GM19452 (cell line): ENCODE measurements around the gene MACO1.
"Not testable (repeated sequence)": the region's sequence is repeated elsewhere in the genome, so short reads cannot be mapped to it uniquely, and the experiment has no call there.

Experiments
- ATAC-seq: cut with Tn5 transposase; IDR thresholded peaks from one replicate; pipeline ENCODE4 v1.9.1; 2021; ENCODE audit not compliant: unreplicated experiment

Gene MACO1

DNA sequence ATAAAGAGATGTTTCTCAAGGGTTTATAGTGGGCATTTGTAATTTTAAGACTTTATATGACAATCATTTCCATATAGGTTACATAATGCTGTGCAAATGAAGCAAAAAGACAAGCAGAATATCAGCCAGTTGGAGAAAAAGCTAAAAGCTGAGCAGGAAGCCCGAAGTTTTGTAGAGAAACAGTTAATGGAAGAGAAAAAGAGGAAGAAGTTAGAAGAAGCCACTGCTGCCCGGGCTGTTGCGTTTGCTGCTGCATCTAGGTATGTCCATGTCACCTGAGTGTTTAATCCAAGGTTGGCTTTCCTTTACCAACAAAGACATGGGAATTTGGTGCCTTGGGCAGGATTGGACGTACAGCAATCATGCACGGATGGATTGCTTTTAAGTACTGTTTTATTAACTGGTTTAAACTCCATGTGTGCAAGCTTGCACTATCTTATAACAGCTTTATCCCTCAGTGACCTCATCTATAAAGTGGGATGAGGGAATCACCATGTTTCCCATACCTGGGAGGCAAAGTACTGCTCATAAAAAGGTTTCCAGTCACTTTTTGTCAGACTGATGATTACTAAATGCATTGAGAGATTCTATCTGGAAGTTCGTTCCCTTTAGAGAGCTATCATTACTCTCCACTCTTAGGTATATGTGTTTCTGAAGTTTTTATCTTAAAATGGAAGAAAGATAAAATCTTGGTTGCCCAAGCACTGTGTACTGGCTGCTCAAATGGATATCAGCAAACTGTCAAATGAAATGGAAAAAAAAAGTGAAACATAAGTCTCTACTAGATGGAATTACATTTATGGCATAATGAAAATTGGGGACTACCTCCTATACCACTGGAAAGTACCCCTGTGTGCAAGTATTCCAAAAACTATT, 55.1 kb downstream of the MACO1 start:
- ATAC-seq: no peak

DNA sequence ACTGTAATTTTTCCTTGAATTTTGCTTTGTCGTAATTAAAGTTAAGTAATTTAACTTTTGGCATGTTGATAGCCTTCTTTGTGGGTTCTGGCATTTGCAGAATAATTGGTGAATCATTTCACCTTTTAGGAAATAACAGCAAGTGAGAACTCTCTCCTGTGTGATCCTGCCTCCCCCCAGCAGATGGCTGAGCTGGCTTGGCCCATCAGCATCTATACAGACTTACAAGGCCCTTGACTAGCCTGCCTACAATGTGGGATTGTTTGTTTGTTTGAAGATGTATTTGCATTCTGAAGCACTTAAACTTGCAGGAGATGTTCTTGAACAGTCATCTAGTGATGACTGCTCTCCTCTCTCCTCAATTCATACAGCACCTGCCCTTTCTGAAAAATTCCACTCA, 55.9 kb downstream of the MACO1 start:
- no peak for ATAC-seq

- no peak for ATAC-seq
These were observed 56.9 kb downstream of the MACO1 start for GRCh38 chr1:25487628-25488027.

- no peak for ATAC-seq
These were observed 61.6 kb downstream of the MACO1 start for GRCh38 chr1:25492323-25492722.

DNA sequence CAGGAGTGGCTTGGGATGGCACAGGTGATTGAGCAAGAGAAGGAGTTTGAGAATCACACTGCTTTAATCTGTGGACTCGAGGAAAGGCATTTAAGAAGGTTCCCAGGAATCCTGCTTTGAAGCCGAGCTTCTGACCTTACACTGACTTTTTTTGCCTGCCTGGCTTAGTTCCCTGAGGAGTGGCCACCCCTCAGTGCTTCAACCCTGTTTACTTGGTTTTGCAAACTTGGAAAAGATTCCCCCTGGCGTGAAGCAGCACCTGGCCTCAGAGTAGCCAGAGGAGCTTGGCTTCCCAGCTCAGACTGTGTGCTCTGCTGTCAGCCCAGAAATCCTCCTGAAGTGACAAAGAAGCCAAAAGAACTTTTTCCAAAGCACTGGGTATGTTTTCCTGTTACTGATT, 64.3 kb downstream of the MACO1 start:
- ATAC-seq: no peak

- no peak for ATAC-seq
These were observed 70.0 kb downstream of the MACO1 start for GRCh38 chr1:25500694-25501093.

GRCh38 chr1:25501235-25502058, 70.8 kb downstream of the MACO1 start:
- no peak for ATAC-seq

- ATAC-seq: no peak
These were observed 72.3 kb downstream of the MACO1 start for GRCh38 chr1:25502957-25503356.

GRCh38 chr1:25503551-25504426, 73.1 kb downstream of the MACO1 start:
- ATAC-seq: no peak

- ATAC-seq: no peak
These were observed 74.3 kb downstream of the MACO1 start for GRCh38 chr1:25504706-25505595.

DNA sequence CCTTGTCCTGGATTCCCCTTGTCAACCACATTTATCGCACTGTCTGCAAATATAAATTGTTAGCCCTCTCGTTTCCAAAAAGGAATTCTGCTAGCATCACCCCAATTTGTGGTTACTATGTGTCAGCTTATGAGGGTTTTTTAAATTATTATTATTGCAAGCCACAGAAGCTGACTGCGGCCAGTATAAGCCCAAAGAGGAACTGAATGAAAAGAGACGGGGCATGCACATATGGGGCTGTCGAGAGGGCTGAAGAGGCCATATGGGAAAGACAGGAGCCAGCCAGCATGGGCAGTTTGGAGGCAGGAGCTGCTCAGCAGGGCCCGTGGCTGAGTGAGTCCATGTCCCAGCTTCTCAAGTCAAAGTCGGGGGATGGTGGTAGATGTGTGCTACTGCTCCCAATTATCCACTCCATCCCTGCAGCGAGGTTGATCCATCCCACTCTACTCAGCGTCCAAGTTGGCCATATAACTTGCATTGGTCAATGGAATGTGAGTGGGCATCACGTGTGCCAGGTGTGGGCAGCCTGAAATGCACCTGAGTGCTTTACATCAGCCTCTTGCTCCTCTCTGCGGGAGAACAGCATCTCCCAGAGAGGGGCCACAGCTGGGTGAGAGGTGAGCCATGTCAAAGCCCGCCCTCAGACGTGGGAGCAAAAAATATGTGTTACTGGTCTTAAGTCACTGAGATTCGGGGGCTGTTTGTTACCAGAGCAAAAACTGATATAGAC, 75.1 kb downstream of the MACO1 start:
- no peak for ATAC-seq

DNA sequence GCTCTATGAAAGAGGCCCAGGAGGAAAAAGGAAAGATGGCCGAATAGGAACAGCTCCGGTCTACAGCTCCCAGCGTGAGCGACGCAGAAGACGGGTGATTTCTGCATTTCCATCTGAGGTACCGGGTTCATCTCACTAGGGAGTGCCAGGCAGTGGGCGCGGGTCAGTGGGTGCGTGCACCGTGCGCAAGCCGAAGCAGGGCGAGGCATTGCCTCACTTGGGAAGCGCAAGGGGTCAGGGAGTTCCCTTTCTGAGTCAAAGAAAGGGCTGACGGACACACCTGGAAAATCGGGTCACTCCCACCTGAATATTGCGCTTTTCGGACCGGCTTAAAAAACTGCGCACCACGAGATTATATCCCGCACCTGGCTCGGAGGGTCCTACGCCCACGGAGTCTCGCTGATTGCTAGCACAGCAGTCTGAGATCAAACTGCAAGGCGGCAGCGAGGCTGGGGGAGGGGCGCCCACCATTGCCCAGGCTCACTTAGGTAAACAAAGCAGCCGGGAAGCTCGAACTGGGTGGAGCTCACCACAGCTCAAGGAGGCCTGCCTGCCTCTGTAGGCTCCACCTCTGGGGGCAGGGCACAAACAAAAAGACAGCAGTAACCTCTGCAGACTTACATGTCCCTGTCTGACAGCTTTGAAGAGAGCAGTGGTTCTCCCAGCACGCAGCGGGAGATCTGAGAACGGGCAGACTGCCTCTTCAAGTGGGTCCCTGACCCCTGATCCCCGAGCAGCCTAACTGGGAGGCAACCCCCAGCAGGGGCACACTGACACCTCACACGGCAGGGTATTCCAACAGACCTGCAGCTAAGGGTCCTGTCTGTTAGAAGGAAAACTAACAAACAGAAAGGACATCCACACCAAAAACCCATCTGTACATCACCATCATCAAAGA, 76.1 kb downstream of the MACO1 start:
- not testable (repeated sequence) for ATAC-seq

DNA sequence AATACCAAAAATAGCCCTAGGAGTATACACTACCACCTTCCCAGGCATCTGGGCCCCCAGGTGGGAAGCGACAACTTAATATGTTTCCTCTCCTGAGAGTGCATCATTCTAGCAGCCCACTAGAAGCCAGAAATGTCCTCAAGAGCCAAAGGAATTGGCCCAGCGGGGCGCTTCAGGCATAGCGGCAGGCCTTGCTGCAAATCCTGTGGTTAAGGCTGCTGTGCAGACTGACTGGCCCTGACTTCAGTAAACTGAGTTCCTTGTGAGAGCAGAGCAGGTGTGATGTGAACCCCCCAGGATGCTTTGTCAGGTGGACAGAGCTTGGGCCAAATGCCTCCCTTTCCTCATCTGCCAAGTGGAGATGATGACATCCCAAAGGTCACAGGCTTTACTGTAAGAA, 83.0 kb downstream of the MACO1 start:
- no peak for ATAC-seq

GRCh38 chr1:25515033-25515432, 84.3 kb downstream of the MACO1 start:
- ATAC-seq: no peak

DNA sequence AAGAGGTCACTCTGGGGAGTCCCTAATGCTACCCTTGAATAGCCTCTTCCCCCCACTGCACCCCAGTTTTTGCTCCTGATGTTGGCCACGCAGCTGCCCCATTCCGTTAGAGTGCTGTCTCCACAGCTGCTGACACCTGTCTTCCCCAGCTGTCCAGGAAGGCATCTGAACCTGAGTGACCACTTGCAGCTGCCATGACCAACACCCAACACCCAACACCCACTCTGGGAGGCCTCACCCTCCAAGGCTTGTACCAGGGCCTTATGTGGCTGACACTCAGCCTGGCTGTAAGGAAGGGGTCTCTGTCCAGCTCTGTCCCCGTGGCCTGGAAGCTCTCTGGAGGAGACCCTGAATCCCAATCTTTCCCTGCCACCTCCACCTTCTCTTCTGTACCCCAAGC, 86.0 kb downstream of the MACO1 start:
- ATAC-seq: no peak

DNA sequence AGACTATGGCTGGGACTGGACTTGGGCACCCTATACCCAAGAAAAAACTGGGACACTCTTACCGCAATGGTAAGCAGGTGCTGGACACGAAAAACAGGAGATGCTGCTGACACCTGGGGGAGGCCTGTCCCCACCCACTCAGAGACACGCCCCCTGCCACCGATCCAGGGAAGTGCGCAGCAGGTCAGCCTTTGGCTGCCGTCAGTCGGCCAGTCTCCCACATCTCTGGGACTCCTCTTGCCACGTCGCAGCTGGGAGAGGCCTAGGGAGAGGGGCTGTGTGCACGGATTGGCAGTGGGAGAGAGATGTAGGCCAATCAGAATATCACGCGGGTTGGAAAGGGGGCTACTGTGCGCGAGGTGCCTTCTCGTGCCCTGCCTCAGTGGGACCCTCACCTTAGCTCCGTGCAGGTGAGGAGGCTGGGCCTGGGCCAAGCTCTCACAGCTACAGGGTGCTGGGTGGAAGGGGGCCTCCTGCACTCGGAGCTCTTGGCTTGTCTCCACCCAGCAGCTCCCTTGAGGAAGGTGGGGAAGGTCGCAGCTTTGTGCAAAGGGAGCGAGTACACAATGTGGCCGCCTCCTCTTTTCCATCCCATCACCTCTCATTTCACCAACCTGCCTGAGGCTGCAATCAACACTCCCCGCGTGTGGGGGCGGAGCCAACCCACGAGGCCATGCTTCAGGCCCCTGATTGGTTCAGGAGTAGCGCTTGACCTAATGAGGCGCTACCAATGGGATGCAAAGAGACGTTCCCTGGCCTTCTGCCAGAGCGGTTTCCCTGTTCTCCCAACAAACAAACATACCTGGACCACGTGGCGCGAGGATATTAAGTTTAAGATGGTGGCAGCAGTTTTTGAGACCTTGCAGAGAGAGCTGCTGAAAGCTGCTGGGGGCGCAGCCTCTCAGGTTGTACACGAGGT, 87.0 kb downstream of the MACO1 start:
- ATAC-seq: no peak

DNA sequence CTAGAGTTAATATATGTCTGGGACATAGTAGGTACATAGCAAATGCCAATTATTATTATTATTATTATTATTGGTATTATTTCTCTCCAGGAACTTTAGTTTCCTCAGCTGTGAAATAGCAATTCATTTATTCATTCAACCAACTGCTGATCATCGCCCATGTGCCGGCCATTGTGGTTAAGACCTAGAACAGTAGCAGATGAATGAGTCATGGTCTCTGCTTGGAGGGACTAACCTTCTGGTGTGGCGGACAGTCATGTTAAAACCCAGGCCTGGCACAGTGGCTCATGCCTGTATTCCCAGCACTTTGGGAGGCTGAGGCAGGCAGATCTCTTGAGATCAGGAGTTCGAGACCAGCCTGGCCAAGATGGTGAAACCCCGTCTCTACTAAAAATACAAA, 88.9 kb downstream of the MACO1 start:
- no peak for ATAC-seq
